Breast epithelium (tissue), 4 donors: ENCODE measurements around the gene NCR3LG1. TPM values are rescaled to one million over a fixed set of nuclear protein-coding genes. Genes with fewer than 3 reads are reported as not detected.

Experiments
- DNase-seq, 2 donors: peaks; one replicate each; pipeline ENCODE4 v3.0.0-alpha.2; 2019; ENCODE audit warnings: low spot score in 2 of 2
- H3K27ac ChIP-seq, 2 donors: fragments of 200-600 bp; sonication (generic) in 1 of 2; one replicate each; pipeline ENCODE4 v1.5.1; 2016 to 2019; ENCODE audit warnings: mild to moderate bottlenecking in 1 of 2
- H3K27me3 ChIP-seq, 2 donors: fragments of 200-600 bp; sonication (generic) in 1 of 2; one replicate each; pipeline versions ENCODE4 v1.5.1 to v1.6.0; 2017 to 2019; ENCODE audit warnings: control low read depth in 1 of 2, mild to moderate bottlenecking in 1 of 2
- H3K36me3 ChIP-seq: fragments of 200-600 bp; one replicate; pipeline ENCODE4 v1.5.1; 2019
- H3K4me1 ChIP-seq, 2 donors: fragments of 200-600 bp; sonication (generic); one replicate each; pipeline ENCODE4 v1.5.1; 2016 to 2019; ENCODE audit warnings: control low read depth in 1 of 2
- H3K4me3 ChIP-seq, 3 donors: fragments of 200-600 bp; sonication (generic); 1 replicate in 2 of 3; 2 replicates in 1 of 3; pipeline ENCODE4 v1.5.1; 2016 to 2019; ENCODE audit warnings: mild to moderate bottlenecking in 3 of 3, moderate library complexity in 2 of 3
- H3K9me3 ChIP-seq, 2 donors: fragments of 200-600 bp; sonication (generic) in 1 of 2; one replicate each; pipeline ENCODE4 v1.5.1; 2016 to 2019; ENCODE audit warnings: control low read depth in 1 of 2
- CTCF ChIP-seq, 3 donors: fragments of 450-650 bp; IDR thresholded peaks; one replicate each; pipeline ENCODE4 v1.5.1; 2016 to 2017; ENCODE audit warnings: antibody characterized with exemption in 3 of 3, mild to moderate bottlenecking in 3 of 3, moderate library complexity in 3 of 3
- POLR2A ChIP-seq: fragments of 450-650 bp; IDR thresholded peaks from one replicate; pipeline ENCODE4 v1.6.1; 2016; ENCODE audit warnings: antibody characterized with exemption, mild to moderate bottlenecking, moderate library complexity
- POLR2AphosphoS5 ChIP-seq, 3 donors: sonication (generic); formaldehyde crosslinking; IDR thresholded peaks; one replicate each; pipeline ENCODE4 v1.6.1; 2017; ENCODE audit warnings: antibody characterized with exemption in 3 of 3
- intact Hi-C: fragments of 100-400 bp; cut with DNase I; formaldehyde crosslinking; loops from one replicate; pipeline ENCODE4 v1.15.1; 2023; ENCODE audit warnings: low total_unique reads
- total RNA-seq, 3 donors: library from RNA; depleted of rRNA; stranded (reverse); fragments of >200 nt; gene quantifications; one replicate each; pipeline ENCODE4 v1.1.0, GENCODE V29; 2016

NCR3LG1 gene
- total RNA-seq, 3 donors from 2014 or later: 2.9 to 5.0 (median 4.3) TPM

- H3K27me3 ChIP-seq: no peaks in the 10 kb centered on the region
- intact Hi-C loops: no loop called here
- no peak for TF ChIP-seq CTCF (IDR thresholded peaks at IDR 0.05)
- no peak for DNase-seq
- H3K27ac ChIP-seq: no peak overlapping the region
- peaks cover 45 to 66% of the 10 kb centered on the region in 2 donors for H3K9me3 ChIP-seq
- H3K4me1 ChIP-seq: no peaks in the 10 kb centered on the region
- no peaks in the 10 kb centered on the region for H3K36me3 ChIP-seq
- H3K4me3 ChIP-seq: no peak overlapping the region
Observed at GRCh38 chr11:17369684-17370243, 18.2 kb downstream of the NCR3LG1 start.

GRCh38 chr11:17371614-17372013, 20.0 kb downstream of the NCR3LG1 start:
- H3K4me1 ChIP-seq: no peaks in the 10 kb centered on the region
- no peaks in the 10 kb centered on the region for H3K36me3 ChIP-seq
- TF ChIP-seq CTCF (IDR thresholded peaks at IDR 0.05) (no peak), POLR2AphosphoS5 (IDR thresholded peaks at IDR 0.05) (no peak), POLR2A (no peak)
- intact Hi-C loops: no loop called here
- no peak for DNase-seq
- H3K9me3 ChIP-seq: peaks cover 45 to 66% of the 10 kb centered on the region in 2 donors
- H3K27me3 ChIP-seq: no peaks in the 10 kb centered on the region
- H3K27ac ChIP-seq: no peak overlapping the region
- H3K4me3 ChIP-seq: no peak overlapping the region

GRCh38 chr11:17375547-17375946, 23.9 kb downstream of the NCR3LG1 start:
- no peak for DNase-seq
- H3K27me3 ChIP-seq: no peaks in the 10 kb centered on the region
- no peaks in the 10 kb centered on the region for H3K4me1 ChIP-seq
- intact Hi-C loops: no loop called here
- H3K9me3 ChIP-seq: peaks cover 34 to 50% of the 10 kb centered on the region in 2 donors
- TF ChIP-seq POLR2AphosphoS5 (IDR thresholded peaks at IDR 0.05) (no peak), CTCF (IDR thresholded peaks at IDR 0.05) (no peak), POLR2A (no peak)
- H3K36me3 ChIP-seq: no peaks in the 10 kb centered on the region
- H3K27ac ChIP-seq: no peak overlapping the region
- H3K4me3 ChIP-seq: no peak overlapping the region

GRCh38 chr11:17376493-17376892, 24.9 kb downstream of the NCR3LG1 start:
- Histone ChIP-seq H3K4me3 (no peak overlapping the region), H3K36me3 (no peaks in the 10 kb centered on the region), H3K9me3 (peaks cover 24 to 41% of the 10 kb centered on the region in 2 donors), H3K27me3 (no peaks in the 10 kb centered on the region), H3K4me1 (no peaks in the 10 kb centered on the region), H3K27ac (no peak overlapping the region)
- no peak for DNase-seq
- intact Hi-C loops: no loop called here
- TF ChIP-seq CTCF (IDR thresholded peaks at IDR 0.05) (no peak), POLR2AphosphoS5 (IDR thresholded peaks at IDR 0.05) (no peak), POLR2A (no peak)

- no peak for DNase-seq
- Histone ChIP-seq H3K9me3 (peaks cover 4 to 20% of the 10 kb centered on the region in 2 donors), H3K4me1 (no peaks in the 10 kb centered on the region), H3K36me3 (no peaks in the 10 kb centered on the region), H3K27ac (no peak overlapping the region), H3K4me3 (no peak overlapping the region), H3K27me3 (no peaks in the 10 kb centered on the region)
- TF ChIP-seq CTCF (IDR thresholded peaks at IDR 0.05) (no peak), POLR2AphosphoS5 (IDR thresholded peaks at IDR 0.05) (no peak), POLR2A (no peak)
- intact Hi-C loops: no loop called here
Observed at GRCh38 chr11:17378655-17379054, 27.1 kb downstream of the NCR3LG1 start.
